Mesendoderm (in vitro differentiated cells): ENCODE measurements around the gene NDRG2.

Experiments used
- DNase-seq: peaks from one replicate; pipeline ENCODE4 v3.0.0; 2013
- H2AK5ac ChIP-seq: 2 replicates; pipeline ENCODE4 v1.6.1; 2013; ENCODE audit warnings: low read length, inconsistent platforms
- H2BK120ac ChIP-seq: 2 replicates; pipeline ENCODE4 v1.6.1; 2013; ENCODE audit warnings: low read depth, mild to moderate bottlenecking, low read length, moderate library complexity, mixed read lengths
- H2BK15ac ChIP-seq: replicated peaks from 2 replicates; pipeline ENCODE4 v1.6.1; 2013; ENCODE audit warnings: low read depth, mild to moderate bottlenecking, moderate library complexity
- H2BK5ac ChIP-seq: 2 replicates; pipeline ENCODE4 v1.6.1; 2013; ENCODE audit warnings: low read length, inconsistent platforms
- H3K18ac ChIP-seq: 2 replicates; pipeline ENCODE4 v1.6.1; 2013; ENCODE audit warnings: mild to moderate bottlenecking, low read length, mixed read lengths
- H3K23ac ChIP-seq: one replicate; pipeline ENCODE4 v1.6.1; 2013; ENCODE audit warnings: low read length
- H3K27ac ChIP-seq: 2 replicates; pipeline ENCODE4 v1.5.1; 2013; ENCODE audit warnings: low read depth, mild to moderate bottlenecking, inconsistent platforms, low read length, moderate library complexity
- H3K27me3 ChIP-seq: 2 replicates; pipeline ENCODE4 v1.6.1; 2013; ENCODE audit warnings: low read length, control low read depth, mild to moderate bottlenecking, inconsistent platforms; ENCODE audit not compliant: insufficient read depth, poor library complexity
- H3K36me3 ChIP-seq: 2 replicates; pipeline ENCODE4 v1.6.1; 2013; ENCODE audit warnings: low read length, inconsistent platforms; ENCODE audit not compliant: control insufficient read depth, insufficient read depth
- H3K4ac ChIP-seq: one replicate; pipeline ENCODE4 v1.6.1; 2013; ENCODE audit warnings: low read depth, mild to moderate bottlenecking, low read length, moderate library complexity
- H3K4me1 ChIP-seq: 2 replicates; pipeline ENCODE4 v1.6.1; 2013; ENCODE audit warnings: low read depth, low read length, inconsistent platforms; ENCODE audit not compliant: control insufficient read depth
- H3K4me2 ChIP-seq: 2 replicates; pipeline ENCODE4 v1.6.1; 2013; ENCODE audit warnings: low read length
- H3K4me3 ChIP-seq: 2 replicates; pipeline ENCODE4 v1.5.1; 2013; ENCODE audit warnings: mild to moderate bottlenecking, low read length
- H3K56ac ChIP-seq: one replicate; pipeline ENCODE4 v1.6.1; 2013; ENCODE audit warnings: low read length
- H3K79me1 ChIP-seq: 2 replicates; pipeline ENCODE4 v1.6.1; 2013; ENCODE audit warnings: low read length, inconsistent platforms
- H3K79me2 ChIP-seq: 2 replicates; pipeline ENCODE4 v1.6.1; 2013; ENCODE audit warnings: mild to moderate bottlenecking, low read length; ENCODE audit not compliant: control insufficient read depth, insufficient read depth
- H3K9ac ChIP-seq: 2 replicates; pipeline ENCODE4 v1.6.1; 2013; ENCODE audit warnings: low read length, inconsistent platforms
- H4K5ac ChIP-seq: one replicate; pipeline ENCODE4 v1.6.1; 2013; ENCODE audit warnings: low read length
- H4K8ac ChIP-seq: one replicate; pipeline ENCODE4 v1.6.1; 2013; ENCODE audit warnings: low read depth, mild to moderate bottlenecking, control low read depth, low read length, moderate library complexity
- WGBS: extraction: QIAGEN DNeasy Blood & Tissue Kit; methylation state at CpG from one replicate; pipeline ENCODE4 v1.1.7; 2013; ENCODE audit warnings: low lambda C conversion rate, missing lambda C conversion rate; ENCODE audit not compliant: insufficient coverage; ENCODE audit errors: extremely low coverage; 5-methylcytosine and 5-hydroxymethylcytosine counted together

NDRG2 gene

GRCh38 chr14:21022686-21023085, 2.2 kb downstream of the NDRG2 start:
- Histone ChIP-seq H3K79me1 (no peaks in the 10 kb centered on the region), H3K9ac (no peak overlapping the region), H3K4me1 (peaks cover 9% of the 10 kb centered on the region), H4K5ac (no peak overlapping the region), H3K56ac (no peak overlapping the region), H3K4me2 (no peak overlapping the region), H3K18ac (no peak overlapping the region), H3K79me2 (no peaks in the 10 kb centered on the region), H3K27ac (no peak overlapping the region), H2BK15ac (no peak overlapping the region), H2BK5ac (no peak overlapping the region), H3K4ac (no peak overlapping the region), H3K23ac (no peak overlapping the region), H3K36me3 (no peaks in the 10 kb centered on the region), H2BK120ac (no peak overlapping the region), H3K4me3 (no peak overlapping the region), H3K27me3 (no peaks in the 10 kb centered on the region), H4K8ac (no peak overlapping the region), H2AK5ac (no peak overlapping the region)
- WGBS: no CpG with 5 or more reads among the region's 5 CpGs
- no peak for DNase-seq

GRCh38 chr14:21020977-21021545, 3.8 kb downstream of the NDRG2 start:
- Histone ChIP-seq H4K5ac (no peak overlapping the region), H2BK5ac (no peak overlapping the region), H3K27ac (no peak overlapping the region), H2BK15ac (no peak overlapping the region), H3K4me2 (no peak overlapping the region), H3K23ac (no peak overlapping the region), H3K9ac (no peak overlapping the region), H3K56ac (no peak overlapping the region), H3K4me1 (no peaks in the 10 kb centered on the region), H3K4me3 (no peak overlapping the region), H2BK120ac (no peak overlapping the region), H4K8ac (no peak overlapping the region), H3K79me1 (no peaks in the 10 kb centered on the region), H3K18ac (no peak overlapping the region), H2AK5ac (no peak overlapping the region), H3K79me2 (no peaks in the 10 kb centered on the region), H3K36me3 (no peaks in the 10 kb centered on the region), H3K4ac (no peak overlapping the region), H3K27me3 (no peaks in the 10 kb centered on the region)
- no peak for DNase-seq
- WGBS: no CpG with 5 or more reads among the region's 5 CpGs

- H4K8ac ChIP-seq: no peak overlapping the region
- no peak overlapping the region for H3K56ac ChIP-seq
- H2BK5ac ChIP-seq: no peak overlapping the region
- no peak for DNase-seq
- H4K5ac ChIP-seq: no peak overlapping the region
- no peak overlapping the region for H3K4me2 ChIP-seq
- peaks cover 2% of the 10 kb centered on the region for H3K4me1 ChIP-seq
- H3K79me2 ChIP-seq: no peaks in the 10 kb centered on the region
- WGBS: no CpG with 5 or more reads among the region's 1 CpG
- no peak overlapping the region for H3K18ac ChIP-seq
- no peak overlapping the region for H2BK15ac ChIP-seq
- no peak overlapping the region for H3K27ac ChIP-seq
- H3K9ac ChIP-seq: no peak overlapping the region
- H3K36me3 ChIP-seq: no peaks in the 10 kb centered on the region
- H2AK5ac ChIP-seq: no peak overlapping the region
- H3K79me1 ChIP-seq: no peaks in the 10 kb centered on the region
- no peak overlapping the region for H2BK120ac ChIP-seq
- no peaks in the 10 kb centered on the region for H3K27me3 ChIP-seq
- no peak overlapping the region for H3K23ac ChIP-seq
- H3K4ac ChIP-seq: no peak overlapping the region
- H3K4me3 ChIP-seq: no peak overlapping the region
Measured at GRCh38 chr14:21019366-21019765, 5.5 kb downstream of the NDRG2 start.

GRCh38 chr14:21018781-21019180, 6.1 kb downstream of the NDRG2 start:
- Histone ChIP-seq H4K5ac (no peak overlapping the region), H3K4me2 (no peak overlapping the region), H3K9ac (no peak overlapping the region), H3K79me1 (no peaks in the 10 kb centered on the region), H4K8ac (no peak overlapping the region), H3K4ac (no peak overlapping the region), H3K27me3 (no peaks in the 10 kb centered on the region), H3K79me2 (no peaks in the 10 kb centered on the region), H3K36me3 (no peaks in the 10 kb centered on the region), H2BK120ac (no peak overlapping the region), H3K4me3 (no peak overlapping the region), H3K4me1 (peaks cover 2% of the 10 kb centered on the region), H2BK5ac (no peak overlapping the region), H2BK15ac (no peak overlapping the region), H2AK5ac (no peak overlapping the region), H3K23ac (no peak overlapping the region), H3K18ac (no peak overlapping the region), H3K56ac (no peak overlapping the region), H3K27ac (no peak overlapping the region)
- no CpG with 5 or more reads among the region's 3 CpGs for WGBS
- DNase-seq: no peak

- H3K18ac ChIP-seq: no peak overlapping the region
- no peaks in the 10 kb centered on the region for H3K27me3 ChIP-seq
- H3K23ac ChIP-seq: no peak overlapping the region
- WGBS: no CpG with 5 or more reads among the region's 7 CpGs
- no peak overlapping the region for H2BK5ac ChIP-seq
- DNase-seq: no peak
- H3K79me2 ChIP-seq: no peaks in the 10 kb centered on the region
- H4K5ac ChIP-seq: no peak overlapping the region
- no peak overlapping the region for H3K4me3 ChIP-seq
- no peak overlapping the region for H3K27ac ChIP-seq
- H3K9ac ChIP-seq: no peak overlapping the region
- H3K56ac ChIP-seq: no peak overlapping the region
- no peaks in the 10 kb centered on the region for H3K79me1 ChIP-seq
- H2AK5ac ChIP-seq: no peak overlapping the region
- no peak overlapping the region for H4K8ac ChIP-seq
- peaks cover 2% of the 10 kb centered on the region for H3K4me1 ChIP-seq
- H2BK120ac ChIP-seq: no peak overlapping the region
- no peaks in the 10 kb centered on the region for H3K36me3 ChIP-seq
- no peak overlapping the region for H3K4ac ChIP-seq
- H2BK15ac ChIP-seq: no peak overlapping the region
- H3K4me2 ChIP-seq: no peak overlapping the region
Measured at GRCh38 chr14:21018286-21018685, 6.6 kb downstream of the NDRG2 start.

- Histone ChIP-seq H3K18ac (no peak overlapping the region), H3K27ac (no peak overlapping the region), H3K9ac (no peak overlapping the region), H2BK120ac (no peak overlapping the region), H3K4ac (no peak overlapping the region), H3K4me1 (peaks cover 2% of the 10 kb centered on the region), H3K4me3 (no peak overlapping the region), H2BK15ac (no peak overlapping the region), H3K4me2 (no peak overlapping the region), H4K8ac (no peak overlapping the region), H4K5ac (no peak overlapping the region), H3K36me3 (no peaks in the 10 kb centered on the region), H2BK5ac (no peak overlapping the region), H3K23ac (no peak overlapping the region), H3K79me2 (no peaks in the 10 kb centered on the region), H3K56ac (no peak overlapping the region), H2AK5ac (no peak overlapping the region), H3K79me1 (no peaks in the 10 kb centered on the region), H3K27me3 (no peaks in the 10 kb centered on the region)
- WGBS: no CpG with 5 or more reads among the region's 28 CpGs
- no peak for DNase-seq
Measured at GRCh38 chr14:21017528-21018245, 7.2 kb downstream of the NDRG2 start.
